Measurements from ENCODE around the gene ALG2. TPM values are rescaled to one million over a fixed set of nuclear protein-coding genes. Genes with fewer than 3 reads are reported as not detected.

The ALG2 gene
- total and polyA plus RNA-seq, 2 of the 13 experiments (the other 11 are each of a cell fraction or from before 2014, with no cell fraction given), result 46.2 to 49.0 TPM

- TF ChIP-seq MLXIP (CRISPR knock-in tag; IDR thresholded peaks at IDR 0.05; ENCODE audit: borderline replicate concordance) (no peak), ZBTB46 (CRISPR knock-in tag; IDR thresholded peaks at IDR 0.05; ENCODE audit: borderline replicate concordance) (peak; percentile 90; the same call in 1 of the 2 replicates), ZNF362 (CRISPR knock-in tag; IDR thresholded peaks at IDR 0.05; ENCODE audit: borderline replicate concordance) (no peak), ZNF17 (CRISPR knock-in tag; IDR thresholded peaks at IDR 0.05) (no peak), ZSCAN5A (CRISPR knock-in tag; IDR thresholded peaks at IDR 0.05; ENCODE audit: borderline replicate concordance) (no peak), HDAC6 (IDR thresholded peaks at IDR 0.05; ENCODE audit: low read depth, low read length) (no peak), ZNF549 (CRISPR knock-in tag; IDR thresholded peaks at IDR 0.05) (no peak), E2F2 (CRISPR knock-in tag; IDR thresholded peaks at IDR 0.05; ENCODE audit: borderline replicate concordance) (no peak), HDAC1 (CRISPR knock-in tag; IDR thresholded peaks at IDR 0.05) (peak; percentile 80), ZFP1 (CRISPR knock-in tag; IDR thresholded peaks at IDR 0.05) (no peak), MXD1 (CRISPR knock-in tag; IDR thresholded peaks at IDR 0.05) (no peak)
Measured at GRCh38 chr9:99172124-99173091, 49.3 kb downstream of the ALG2 start (continued).

Measured in HepG2 (cell line).